ENCODE results near the gene NEU2.

NEU2 gene

DNA sequence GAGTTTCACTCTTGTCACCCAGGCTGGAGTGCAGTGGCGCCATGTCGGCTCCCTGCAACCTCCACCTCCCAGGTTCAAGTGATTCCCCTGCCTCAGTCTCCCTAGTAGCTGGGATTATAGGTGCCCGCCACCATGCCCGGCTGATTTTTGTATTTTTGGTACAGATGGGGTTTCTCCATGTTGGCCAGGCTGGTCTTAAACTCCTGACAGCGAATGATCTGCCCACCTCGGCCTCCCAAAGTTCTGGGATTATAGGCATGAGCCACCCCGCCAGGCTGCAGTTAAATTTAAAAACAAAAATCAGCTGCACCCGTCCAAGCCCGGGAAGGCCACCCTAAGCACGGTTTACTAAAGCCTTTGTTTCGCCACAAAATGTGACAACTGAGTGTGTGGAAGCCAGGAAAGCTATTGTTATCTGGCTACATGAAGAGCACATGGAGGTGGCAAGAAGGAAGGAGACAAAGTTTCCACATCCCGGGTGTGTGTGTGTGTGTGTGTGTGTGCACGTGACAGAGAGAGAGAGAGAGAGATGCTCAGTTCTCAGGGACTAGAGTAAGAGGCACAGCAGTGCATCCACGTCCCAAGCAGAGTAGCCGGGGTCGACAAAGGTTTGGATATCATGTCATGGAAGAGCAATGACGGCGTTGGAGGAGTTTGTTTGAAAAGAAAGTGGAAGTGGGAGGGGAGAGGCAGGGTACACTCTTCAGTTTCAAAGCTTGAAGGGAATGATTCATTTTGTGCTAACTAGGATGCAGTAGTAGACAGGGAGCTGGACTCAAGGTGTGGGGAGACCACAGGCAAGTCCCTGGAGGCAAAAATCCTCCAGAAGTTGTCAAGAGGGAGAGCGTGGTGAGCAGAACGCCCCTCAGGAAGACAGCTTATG is 47.7 kb downstream of the NEU2 start:
- DNase-seq: no peak

- DNase-seq: no peak
Measured at GRCh38 chr2:233080836-233081229, 48.4 kb downstream of the NEU2 start.

- DNase-seq: no peak
Measured at GRCh38 chr2:233081232-233081730, 48.8 kb downstream of the NEU2 start.

DNA sequence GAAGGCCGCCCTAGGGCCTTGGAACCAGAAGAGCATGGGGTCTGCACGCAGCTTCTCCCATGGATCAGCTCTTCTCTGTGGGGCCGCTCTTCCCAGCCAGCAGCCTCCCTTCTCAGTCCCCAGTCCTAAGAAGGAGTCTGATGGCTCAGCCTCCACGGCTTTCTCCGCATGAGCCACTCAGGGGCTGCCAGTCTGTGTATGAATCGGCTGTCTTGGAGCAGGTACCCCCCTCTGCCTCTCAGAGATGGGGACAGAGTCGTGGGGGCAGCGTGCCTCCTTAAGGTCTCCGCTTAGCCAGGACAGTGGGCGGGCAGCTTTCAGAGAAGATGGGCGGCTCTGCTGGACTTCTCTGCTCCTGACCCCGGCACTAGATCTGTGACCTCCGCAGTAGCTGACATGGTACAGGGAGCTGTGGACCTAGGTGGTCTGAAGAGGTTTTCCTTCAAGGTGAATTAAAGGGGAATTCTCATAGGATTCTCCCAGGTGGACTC is 49.3 kb downstream of the NEU2 start:
- DNase-seq: no peak

- no peak for DNase-seq
Measured at GRCh38 chr2:233082222-233082930, 49.9 kb downstream of the NEU2 start.

GRCh38 chr2:233082931-233083755 is 50.7 kb downstream of the NEU2 start:
- DNase-seq: no peak

DNA sequence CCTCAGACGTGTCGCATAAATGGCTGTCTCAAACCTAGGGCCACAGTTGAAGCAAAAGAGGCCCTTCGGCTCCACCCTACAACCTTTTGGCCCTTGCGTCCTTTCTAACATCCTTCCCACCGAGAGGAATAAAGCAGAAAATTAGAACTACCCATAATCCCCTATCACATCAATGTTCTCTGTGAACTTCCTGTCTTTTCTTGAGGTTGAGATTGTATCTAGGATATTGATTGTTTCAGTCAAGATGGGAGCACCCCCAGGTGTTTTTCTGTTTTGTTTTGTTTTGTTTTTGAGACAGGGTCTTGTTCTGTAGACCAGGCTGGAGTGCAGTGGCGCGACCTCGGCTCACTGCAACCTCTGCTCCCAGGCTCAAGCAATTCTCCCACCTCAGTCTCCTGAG is 51.3 kb downstream of the NEU2 start:
- DNase-seq: no peak

GRCh38 chr2:233084488-233084887 is 52.0 kb downstream of the NEU2 start:
- no peak for DNase-seq

Data from NCI-H2081 (cell line).